ENCODE data around the gene KRT37. TPM values are rescaled to one million over a fixed set of nuclear protein-coding genes. Genes with fewer than 3 reads are reported as not detected.
"Not testable (repeated sequence)": the region's sequence is repeated elsewhere in the genome, so short reads cannot be mapped to it uniquely, and the experiment has no call there.

KRT37 gene
- total RNA-seq, 1 donor from 2014 or later: not detected

DNA sequence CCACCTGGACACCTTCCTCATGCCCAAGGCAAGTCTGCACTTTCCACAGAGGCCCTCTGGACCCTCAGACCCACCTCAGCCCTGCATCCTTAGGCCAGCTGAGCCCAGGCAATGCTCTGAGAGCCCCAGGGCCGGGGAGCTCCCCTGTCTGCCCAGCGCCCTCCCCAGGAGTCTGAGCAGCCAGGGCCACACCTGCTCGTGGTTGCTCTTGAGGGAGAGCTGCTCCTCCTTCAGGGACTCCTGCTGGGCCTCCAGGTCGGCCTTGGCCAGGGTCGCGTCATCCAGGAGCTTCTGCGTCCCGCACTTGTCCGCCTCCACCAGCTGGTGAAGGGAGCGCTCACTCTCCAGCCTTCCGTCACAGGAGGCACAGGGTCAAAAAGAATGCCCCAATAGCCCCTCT is 1.8 kb downstream of the KRT37 start:
- not testable (repeated sequence) for H3K27ac ChIP-seq (ENCODE audit: low read depth, low read length); H3K4me3 ChIP-seq (ENCODE audit: low read length in 3 of 3); H3K27me3 ChIP-seq (ENCODE audit: control insufficient read depth in 3 of 3, insufficient read depth in 3 of 3, low read length in 3 of 3); H3K36me3 ChIP-seq (ENCODE audit: control insufficient read depth in 3 of 3, insufficient read depth in 3 of 3, low read length in 3 of 3); H3K9ac ChIP-seq (ENCODE audit: low read depth in 1 of 3, low read length in 3 of 3); H3K9me3 ChIP-seq (ENCODE audit: control insufficient read depth in 3 of 3, low read length in 3 of 3)
- peaks cover 5 to 12% (median 5%) of the 10 kb centered on the region in 3 donors for H3K4me1 ChIP-seq (ENCODE audit: control insufficient read depth in 3 of 3, insufficient read depth in 3 of 3, low read length in 3 of 3)

DNA sequence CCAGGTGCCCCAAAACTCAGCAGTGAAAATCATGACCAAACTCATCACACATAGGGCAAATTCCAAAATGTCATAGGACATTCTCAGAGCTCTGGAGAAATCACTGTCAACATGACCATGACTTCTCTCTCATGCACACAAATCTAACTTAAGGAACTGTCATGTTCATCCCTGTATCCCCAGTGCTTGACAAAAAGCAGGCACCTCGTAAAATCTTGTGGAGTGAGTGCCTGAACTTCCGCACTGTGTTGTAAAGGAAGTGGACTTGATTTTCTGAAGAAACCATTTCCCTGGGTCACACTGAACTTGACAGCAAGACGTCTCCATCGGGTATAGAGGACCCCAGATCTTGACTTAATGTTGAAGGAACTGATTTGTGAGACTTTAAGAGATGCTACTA is 2.8 kb downstream of the KRT37 start:
- no peaks in the 10 kb centered on the region for H3K27me3 ChIP-seq (ENCODE audit: control insufficient read depth in 3 of 3, insufficient read depth in 3 of 3, low read length in 3 of 3)
- H3K27ac ChIP-seq (ENCODE audit: low read depth, low read length): no peak overlapping the region

GRCh38 chr17:41421116-41421515 is 3.3 kb downstream of the KRT37 start:
- H3K9me3 ChIP-seq (ENCODE audit: control insufficient read depth in 3 of 3, low read length in 3 of 3): no peaks in the 10 kb centered on the region
- no peak overlapping the region for H3K4me3 ChIP-seq (ENCODE audit: low read length in 3 of 3)
- no peak overlapping the region for H3K27ac ChIP-seq (ENCODE audit: low read depth, low read length)
- H3K36me3 ChIP-seq (ENCODE audit: control insufficient read depth in 3 of 3, insufficient read depth in 3 of 3, low read length in 3 of 3): no peaks in the 10 kb centered on the region
- no peaks in the 10 kb centered on the region for H3K27me3 ChIP-seq (ENCODE audit: control insufficient read depth in 3 of 3, insufficient read depth in 3 of 3, low read length in 3 of 3)
- no peak overlapping the region for H3K9ac ChIP-seq (ENCODE audit: low read depth in 1 of 3, low read length in 3 of 3)
- H3K4me1 ChIP-seq (ENCODE audit: control insufficient read depth in 3 of 3, insufficient read depth in 3 of 3, low read length in 3 of 3): peaks cover 8 to 19% (median 9%) of the 10 kb centered on the region in 3 donors

More for the DNA sequence above, 2.8 kb downstream of the KRT37 start:
- H3K9me3 ChIP-seq (ENCODE audit: control insufficient read depth in 3 of 3, low read length in 3 of 3): no peaks in the 10 kb centered on the region
- H3K36me3 ChIP-seq (ENCODE audit: control insufficient read depth in 3 of 3, insufficient read depth in 3 of 3, low read length in 3 of 3): no peaks in the 10 kb centered on the region
- H3K9ac ChIP-seq (ENCODE audit: low read depth in 1 of 3, low read length in 3 of 3): no peak overlapping the region
- no peak overlapping the region for H3K4me3 ChIP-seq (ENCODE audit: low read length in 3 of 3)
- peaks cover 5 to 14% (median 5%) of the 10 kb centered on the region in 3 donors for H3K4me1 ChIP-seq (ENCODE audit: control insufficient read depth in 3 of 3, insufficient read depth in 3 of 3, low read length in 3 of 3)

DNA sequence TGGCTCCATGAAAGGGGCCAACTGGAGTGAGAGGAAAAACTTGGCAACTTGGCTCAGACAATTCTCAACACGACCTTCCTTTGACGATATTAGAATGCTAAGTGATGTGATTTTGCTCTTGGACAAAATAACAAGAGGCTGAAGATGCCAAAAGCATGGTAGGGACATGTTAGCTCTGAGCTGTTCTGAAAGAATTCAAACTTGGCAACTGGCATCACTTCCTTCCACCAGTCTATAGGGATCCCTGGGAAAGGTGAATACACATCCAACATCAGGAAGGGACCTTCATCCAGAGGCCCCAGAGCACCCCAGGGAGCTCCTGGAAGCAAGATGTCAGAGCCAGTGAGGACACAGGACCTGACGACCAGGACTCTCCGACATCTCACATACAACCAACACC is 4.3 kb downstream of the KRT37 start:
- H3K36me3 ChIP-seq (ENCODE audit: control insufficient read depth in 3 of 3, insufficient read depth in 3 of 3, low read length in 3 of 3): no peaks in the 10 kb centered on the region
- no peaks in the 10 kb centered on the region for H3K27me3 ChIP-seq (ENCODE audit: control insufficient read depth in 3 of 3, insufficient read depth in 3 of 3, low read length in 3 of 3)
- H3K27ac ChIP-seq (ENCODE audit: low read depth, low read length): no peak overlapping the region
- no peak overlapping the region for H3K9ac ChIP-seq (ENCODE audit: low read depth in 1 of 3, low read length in 3 of 3)
- no peak overlapping the region for H3K4me3 ChIP-seq (ENCODE audit: low read length in 3 of 3)
- H3K4me1 ChIP-seq (ENCODE audit: control insufficient read depth in 3 of 3, insufficient read depth in 3 of 3, low read length in 3 of 3): peaks cover 8 to 23% (median 9%) of the 10 kb centered on the region in 3 donors
- no peaks in the 10 kb centered on the region for H3K9me3 ChIP-seq (ENCODE audit: control insufficient read depth in 3 of 3, low read length in 3 of 3)

- Histone ChIP-seq H3K27me3 (ENCODE audit: control insufficient read depth in 3 of 3, insufficient read depth in 3 of 3, low read length in 3 of 3) (no peaks in the 10 kb centered on the region), H3K4me1 (ENCODE audit: control insufficient read depth in 3 of 3, insufficient read depth in 3 of 3, low read length in 3 of 3) (peaks cover 8 to 25% (median 9%) of the 10 kb centered on the region in 3 donors), H3K9me3 (ENCODE audit: control insufficient read depth in 3 of 3, low read length in 3 of 3) (no peaks in the 10 kb centered on the region), H3K4me3 (ENCODE audit: low read length in 3 of 3) (no peak overlapping the region), H3K36me3 (ENCODE audit: control insufficient read depth in 3 of 3, insufficient read depth in 3 of 3, low read length in 3 of 3) (no peaks in the 10 kb centered on the region), H3K9ac (ENCODE audit: low read depth in 1 of 3, low read length in 3 of 3) (peak overlapping the region in 1 of 3 donors; percentile 25), H3K27ac (ENCODE audit: low read depth, low read length) (no peak overlapping the region)
Observed at GRCh38 chr17:41419716-41420115, 4.7 kb downstream of the KRT37 start.

DNA sequence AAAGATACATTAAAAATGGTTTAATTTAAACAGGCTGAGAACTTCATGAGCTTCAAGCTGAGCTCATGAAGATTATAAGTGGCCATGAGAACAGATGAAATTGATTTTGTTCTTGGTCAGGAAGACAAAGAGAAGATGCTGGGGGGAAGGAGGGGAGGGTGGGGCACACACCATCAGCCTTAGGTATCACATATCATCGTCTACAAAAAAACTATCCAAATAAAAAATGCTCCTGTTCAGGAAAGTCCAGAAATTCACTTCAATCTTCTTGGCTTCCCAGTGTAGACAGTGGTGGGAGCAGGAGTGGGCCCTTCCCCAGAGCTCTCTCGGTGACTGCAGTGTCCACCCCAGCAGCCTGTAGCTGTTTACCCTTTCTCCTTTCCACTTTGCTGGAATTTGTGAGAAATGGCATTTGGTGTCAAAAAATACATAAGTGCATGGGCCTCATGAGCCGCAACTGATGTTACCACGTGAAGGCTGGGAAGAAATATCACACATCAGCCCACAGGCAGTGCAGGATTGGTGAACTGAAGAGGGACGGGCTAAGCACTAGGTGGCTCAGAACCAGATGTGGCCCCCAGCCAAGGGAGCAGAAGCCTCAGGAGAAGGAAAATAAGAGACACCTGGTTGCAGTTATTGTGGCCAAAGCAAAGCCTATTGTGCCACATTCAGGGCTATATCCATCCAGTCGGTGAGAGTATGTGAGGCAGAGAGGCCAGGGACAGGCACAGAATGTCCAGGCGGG is 6.1 kb downstream of the KRT37 start:
- H3K4me1 ChIP-seq (ENCODE audit: control insufficient read depth in 3 of 3, insufficient read depth in 3 of 3, low read length in 3 of 3): peaks cover 8 to 25% (median 9%) of the 10 kb centered on the region in 3 donors
- H3K9ac ChIP-seq (ENCODE audit: low read depth in 1 of 3, low read length in 3 of 3): no peak overlapping the region
- no peaks in the 10 kb centered on the region for H3K9me3 ChIP-seq (ENCODE audit: control insufficient read depth in 3 of 3, low read length in 3 of 3)
- no peak overlapping the region for H3K27ac ChIP-seq (ENCODE audit: low read depth, low read length)
- no peaks in the 10 kb centered on the region for H3K36me3 ChIP-seq (ENCODE audit: control insufficient read depth in 3 of 3, insufficient read depth in 3 of 3, low read length in 3 of 3)
- H3K4me3 ChIP-seq (ENCODE audit: low read length in 3 of 3): no peak overlapping the region
- no peaks in the 10 kb centered on the region for H3K27me3 ChIP-seq (ENCODE audit: control insufficient read depth in 3 of 3, insufficient read depth in 3 of 3, low read length in 3 of 3)

- no peaks in the 10 kb centered on the region for H3K9me3 ChIP-seq (ENCODE audit: control insufficient read depth in 3 of 3, low read length in 3 of 3)
- H3K4me3 ChIP-seq (ENCODE audit: low read length in 3 of 3): no peak overlapping the region
- no peak overlapping the region for H3K9ac ChIP-seq (ENCODE audit: low read depth in 1 of 3, low read length in 3 of 3)
- H3K27ac ChIP-seq (ENCODE audit: low read depth, low read length): no peak overlapping the region
- no peaks in the 10 kb centered on the region for H3K27me3 ChIP-seq (ENCODE audit: control insufficient read depth in 3 of 3, insufficient read depth in 3 of 3, low read length in 3 of 3)
- H3K36me3 ChIP-seq (ENCODE audit: control insufficient read depth in 3 of 3, insufficient read depth in 3 of 3, low read length in 3 of 3): no peaks in the 10 kb centered on the region
- H3K4me1 ChIP-seq (ENCODE audit: control insufficient read depth in 3 of 3, insufficient read depth in 3 of 3, low read length in 3 of 3): peaks cover 8 to 25% (median 9%) of the 10 kb centered on the region in 3 donors
Observed at GRCh38 chr17:41417576-41418015, 6.8 kb downstream of the KRT37 start.

GRCh38 chr17:41417127-41417526 is 7.3 kb downstream of the KRT37 start:
- Histone ChIP-seq H3K9ac (ENCODE audit: low read depth in 1 of 3, low read length in 3 of 3) (no peak overlapping the region), H3K27ac (ENCODE audit: low read depth, low read length) (no peak overlapping the region), H3K36me3 (ENCODE audit: control insufficient read depth in 3 of 3, insufficient read depth in 3 of 3, low read length in 3 of 3) (no peaks in the 10 kb centered on the region), H3K9me3 (ENCODE audit: control insufficient read depth in 3 of 3, low read length in 3 of 3) (no peaks in the 10 kb centered on the region), H3K4me1 (ENCODE audit: control insufficient read depth in 3 of 3, insufficient read depth in 3 of 3, low read length in 3 of 3) (peaks cover 8 to 25% (median 9%) of the 10 kb centered on the region in 3 donors), H3K4me3 (ENCODE audit: low read length in 3 of 3) (no peak overlapping the region), H3K27me3 (ENCODE audit: control insufficient read depth in 3 of 3, insufficient read depth in 3 of 3, low read length in 3 of 3) (no peaks in the 10 kb centered on the region)

- H3K4me3 ChIP-seq (ENCODE audit: low read length in 3 of 3): no peak overlapping the region
- no peaks in the 10 kb centered on the region for H3K36me3 ChIP-seq (ENCODE audit: control insufficient read depth in 3 of 3, insufficient read depth in 3 of 3, low read length in 3 of 3)
- peaks cover 0 to 2% (median 0%) of the 10 kb centered on the region in 3 donors for H3K9me3 ChIP-seq (ENCODE audit: control insufficient read depth in 3 of 3, low read length in 3 of 3)
- H3K4me1 ChIP-seq (ENCODE audit: control insufficient read depth in 3 of 3, insufficient read depth in 3 of 3, low read length in 3 of 3): peaks cover 8 to 25% (median 9%) of the 10 kb centered on the region in 3 donors
- H3K27me3 ChIP-seq (ENCODE audit: control insufficient read depth in 3 of 3, insufficient read depth in 3 of 3, low read length in 3 of 3): no peaks in the 10 kb centered on the region
- no peak overlapping the region for H3K9ac ChIP-seq (ENCODE audit: low read depth in 1 of 3, low read length in 3 of 3)
- peak overlapping the region; percentile 52 for H3K27ac ChIP-seq (ENCODE audit: low read depth, low read length)
Observed at GRCh38 chr17:41416479-41416878, 7.9 kb downstream of the KRT37 start.

GRCh38 chr17:41415833-41416335 is 8.5 kb downstream of the KRT37 start:
- Histone ChIP-seq H3K4me1 (ENCODE audit: control insufficient read depth in 3 of 3, insufficient read depth in 3 of 3, low read length in 3 of 3) (peaks cover 8 to 25% (median 9%) of the 10 kb centered on the region in 3 donors), H3K27ac (ENCODE audit: low read depth, low read length) (peak overlapping the region; percentile 52), H3K9me3 (ENCODE audit: control insufficient read depth in 3 of 3, low read length in 3 of 3) (peaks cover 0 to 3% (median 2%) of the 10 kb centered on the region in 3 donors), H3K9ac (ENCODE audit: low read depth in 1 of 3, low read length in 3 of 3) (no peak overlapping the region), H3K36me3 (ENCODE audit: control insufficient read depth in 3 of 3, insufficient read depth in 3 of 3, low read length in 3 of 3) (no peaks in the 10 kb centered on the region), H3K27me3 (ENCODE audit: control insufficient read depth in 3 of 3, insufficient read depth in 3 of 3, low read length in 3 of 3) (no peaks in the 10 kb centered on the region), H3K4me3 (ENCODE audit: low read length in 3 of 3) (no peak overlapping the region)
